Neural crest cell (in vitro differentiated cells): Measurements from ENCODE around the gene CLRN1. TPM values are rescaled to one million over a fixed set of nuclear protein-coding genes. Genes with fewer than 3 reads are reported as not detected.

Source experiments
- DNase-seq: peaks from one replicate; pipeline ENCODE4 v3.0.0; 2021; ENCODE audit warnings: low read depth, mixed read lengths, low spot score
- H3K27ac Mint-ChIP-seq: one replicate; pipeline ENCODE4 v1.8.0; 2021; ENCODE audit warnings: mild to moderate bottlenecking, mixed read lengths; ENCODE audit not compliant: unreplicated experiment
- H3K27me3 Mint-ChIP-seq: 2 replicates; pipeline ENCODE4 v1.8.0; 2021; ENCODE audit warnings: low read depth, mild to moderate bottlenecking, mixed read lengths
- H3K36me3 Mint-ChIP-seq: 2 replicates; pipeline ENCODE4 v1.8.0; 2021; ENCODE audit warnings: low read depth, mild to moderate bottlenecking, mixed read lengths
- H3K4me1 Mint-ChIP-seq: 2 replicates; pipeline ENCODE4 v1.8.0; 2021; ENCODE audit warnings: mixed read lengths
- H3K4me3 Mint-ChIP-seq: one replicate; pipeline ENCODE4 v1.8.0; 2021; ENCODE audit warnings: mild to moderate bottlenecking, mixed read lengths
- H3K9me3 Mint-ChIP-seq: 2 replicates; pipeline ENCODE4 v1.8.0; 2021; ENCODE audit warnings: mixed read lengths
- CTCF ChIP-seq: fragments of 200-600 bp; sonication (generic); conservative IDR thresholded peaks from 2 replicates; pipeline ENCODE4 v1.5.0; 2021; ENCODE audit warnings: antibody characterized with exemption, mild to moderate bottlenecking
- total RNA-seq: library from RNA; stranded (reverse); gene quantifications from 2 replicates; pipeline ENCODE4 v1.2.1, GENCODE V29; 2021

Gene CLRN1
- total RNA-seq, 1 donor from 2014 or later, result not detected

GRCh38 chr3:150917951-150918350, 54.6 kb downstream of the CLRN1 start:
- Mint-ChIP-seq H3K27ac (no peak overlapping the region), H3K36me3 (no peaks in the 10 kb centered on the region), H3K9me3 (no peaks in the 10 kb centered on the region), H3K27me3 (no peaks in the 10 kb centered on the region), H3K4me1 (no peaks in the 10 kb centered on the region), H3K4me3 (no peak overlapping the region)
- DNase-seq, result no peak
- TF ChIP-seq CTCF, result no peak

GRCh38 chr3:150913133-150913922, 59.2 kb downstream of the CLRN1 start:
- TF ChIP-seq CTCF, result no peak
- no peak for DNase-seq
- Mint-ChIP-seq H3K27ac (no peak overlapping the region), H3K4me1 (no peaks in the 10 kb centered on the region), H3K4me3 (no peak overlapping the region), H3K36me3 (no peaks in the 10 kb centered on the region), H3K9me3 (no peaks in the 10 kb centered on the region), H3K27me3 (no peaks in the 10 kb centered on the region)

- Mint-ChIP-seq H3K4me3 (no peak overlapping the region), H3K9me3 (no peaks in the 10 kb centered on the region), H3K4me1 (no peaks in the 10 kb centered on the region), H3K36me3 (no peaks in the 10 kb centered on the region), H3K27me3 (no peaks in the 10 kb centered on the region), H3K27ac (no peak overlapping the region)
- TF ChIP-seq CTCF, result no peak
- DNase-seq, result no peak
Measured at GRCh38 chr3:150912501-150912900, 60.0 kb downstream of the CLRN1 start.

GRCh38 chr3:150911771-150912170, 60.8 kb downstream of the CLRN1 start:
- H3K36me3 Mint-ChIP-seq, result no peaks in the 10 kb centered on the region
- no peaks in the 10 kb centered on the region for H3K4me1 Mint-ChIP-seq
- no peaks in the 10 kb centered on the region for H3K27me3 Mint-ChIP-seq
- no peak for DNase-seq
- H3K27ac Mint-ChIP-seq, result no peak overlapping the region
- H3K9me3 Mint-ChIP-seq, result no peaks in the 10 kb centered on the region
- no peak overlapping the region for H3K4me3 Mint-ChIP-seq
- TF ChIP-seq CTCF, result no peak

GRCh38 chr3:150906461-150906860, 66.1 kb downstream of the CLRN1 start:
- no peaks in the 10 kb centered on the region for H3K36me3 Mint-ChIP-seq
- H3K4me1 Mint-ChIP-seq, result no peaks in the 10 kb centered on the region
- H3K4me3 Mint-ChIP-seq, result no peak overlapping the region
- no peak for DNase-seq
- no peak for TF ChIP-seq CTCF
- no peak overlapping the region for H3K27ac Mint-ChIP-seq
- no peaks in the 10 kb centered on the region for H3K9me3 Mint-ChIP-seq
- H3K27me3 Mint-ChIP-seq, result peaks cover 4% of the 10 kb centered on the region
